SH-SY5Y (cell line): ENCODE results near the gene EDIL3.

Experiments used
- GATA2 ChIP-seq: IDR thresholded peaks from 2 replicates; pipeline ENCODE4 v1.6.1; 2011; ENCODE audit warnings: mild to moderate bottlenecking, low read depth, low read length
- GATA3 ChIP-seq: IDR thresholded peaks from 2 replicates; pipeline ENCODE4 v1.6.1; 2011; ENCODE audit warnings: low read depth, mild to moderate bottlenecking, low read length, moderate library complexity

Gene EDIL3

GRCh38 chr5:83914662-83915418 is 469.8 kb downstream of the EDIL3 start:
- TF ChIP-seq GATA2 (no peak), GATA3 (no peak)

DNA sequence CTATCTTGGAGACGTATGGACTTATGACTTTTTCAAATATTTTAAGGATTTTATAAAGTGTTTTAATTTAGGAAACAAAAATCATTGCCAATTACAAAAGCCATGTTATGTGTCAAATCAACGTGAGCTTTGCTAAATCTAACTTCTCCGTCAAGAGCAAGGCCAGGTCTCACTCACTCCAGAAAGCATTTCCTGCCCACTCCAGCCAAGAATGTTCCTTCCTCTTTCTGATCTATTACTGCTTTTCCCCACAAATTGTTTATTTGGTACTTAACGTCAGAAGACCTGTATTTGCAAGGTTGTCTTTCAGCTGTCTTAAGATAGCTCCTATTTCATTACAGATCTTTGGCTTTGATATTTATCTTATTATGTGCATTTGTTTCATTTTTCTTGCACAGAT is 470.5 kb downstream of the EDIL3 start:
- TF ChIP-seq GATA2: no peak
- TF ChIP-seq GATA3: no peak

DNA sequence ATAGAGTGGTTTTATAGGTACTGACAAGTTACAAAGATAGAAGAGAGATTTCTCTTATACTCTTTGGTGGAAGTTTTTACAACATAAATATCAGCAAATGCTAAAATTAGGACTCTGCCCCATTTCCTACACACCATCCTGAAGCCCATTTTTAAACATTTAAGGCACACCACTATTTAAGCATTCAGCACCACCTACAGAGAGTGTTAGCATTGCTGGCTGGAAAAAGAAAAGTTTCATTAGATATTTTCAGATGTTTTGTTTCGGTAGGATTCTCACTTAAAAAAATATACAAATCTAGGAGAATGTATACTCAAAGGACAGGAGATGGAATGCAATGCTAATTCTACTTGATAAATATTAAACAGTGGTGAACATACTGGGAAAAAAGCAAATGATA is 471.1 kb downstream of the EDIL3 start:
- no peak for TF ChIP-seq GATA2
- no peak for TF ChIP-seq GATA3

DNA sequence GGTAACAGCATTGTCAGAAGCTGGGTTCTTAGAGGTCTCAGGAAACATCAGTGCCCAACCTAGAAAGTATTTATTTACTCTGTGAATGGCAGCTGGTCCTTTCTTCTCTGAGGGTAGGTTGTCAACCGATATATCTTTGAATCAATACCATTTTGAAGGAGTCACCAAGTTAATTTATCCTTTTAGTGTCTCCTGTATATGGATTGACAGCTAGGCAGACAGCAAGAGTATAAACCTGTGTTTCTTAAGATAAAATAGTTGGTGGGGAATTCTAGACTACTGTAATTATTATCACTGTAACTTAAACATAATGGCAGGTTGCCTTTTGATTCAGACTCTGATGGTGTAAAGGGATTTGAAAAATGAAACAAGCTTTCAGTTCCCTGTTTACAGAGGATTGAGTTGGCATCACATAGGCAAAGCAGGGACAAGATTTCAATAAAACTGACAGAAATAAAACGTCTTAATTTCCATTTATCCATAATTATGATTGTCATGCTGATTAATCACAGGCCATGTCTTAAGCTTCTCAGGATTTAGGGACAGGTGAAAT is 473.2 kb downstream of the EDIL3 start:
- no peak for TF ChIP-seq GATA2
- no peak for TF ChIP-seq GATA3

DNA sequence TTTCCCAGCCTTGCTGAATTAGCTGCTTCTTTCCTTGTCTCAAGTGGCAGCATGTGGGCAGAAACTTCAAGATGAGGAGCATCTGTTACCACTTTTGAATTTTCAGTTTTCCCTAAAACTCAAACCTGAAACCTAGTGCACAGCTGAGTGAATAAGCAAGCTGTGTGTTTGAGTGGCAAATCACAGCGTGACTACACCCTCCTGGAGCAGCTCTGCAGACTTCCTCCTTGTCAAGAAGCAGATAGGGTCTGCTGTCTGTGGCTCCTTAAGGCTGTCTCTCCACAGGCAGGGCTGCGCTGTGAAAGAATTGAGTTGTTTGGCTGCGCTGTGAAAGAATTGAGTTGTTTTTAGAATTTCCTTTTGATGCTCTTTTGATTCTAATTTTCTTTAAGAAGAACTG is 484.4 kb downstream of the EDIL3 start:
- TF ChIP-seq GATA3 (no peak), GATA2 (no peak)

DNA sequence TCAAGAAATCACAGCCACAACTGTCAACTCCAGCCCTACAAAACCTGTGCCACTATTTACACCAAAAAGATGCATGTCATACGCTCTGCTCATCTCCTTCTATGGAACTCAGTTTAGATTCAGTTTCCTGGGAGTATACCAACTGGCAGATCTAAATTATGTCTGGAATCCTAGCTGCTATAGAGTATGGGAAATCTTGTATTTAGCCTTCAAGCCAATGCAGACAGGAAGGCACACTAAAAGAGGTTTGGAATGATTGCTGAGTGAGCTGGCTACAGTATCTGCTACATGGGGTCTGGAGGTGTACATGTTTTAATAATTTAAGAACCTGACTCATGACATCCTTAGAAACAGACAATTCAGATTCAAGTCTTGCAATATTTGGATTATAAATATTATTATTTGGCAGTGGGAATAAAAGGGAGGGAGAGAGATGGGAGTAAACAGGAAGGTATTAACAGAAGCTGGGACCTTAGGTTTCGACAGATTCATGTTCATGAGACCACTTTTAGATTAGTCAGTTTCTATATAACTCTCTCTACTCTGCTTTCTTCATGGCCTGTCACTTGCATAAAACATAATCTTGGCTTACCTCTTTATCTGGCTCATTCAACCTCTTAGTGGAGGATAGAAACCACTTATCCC is 485.2 kb downstream of the EDIL3 start:
- TF ChIP-seq GATA2 (no peak), GATA3 (no peak)

DNA sequence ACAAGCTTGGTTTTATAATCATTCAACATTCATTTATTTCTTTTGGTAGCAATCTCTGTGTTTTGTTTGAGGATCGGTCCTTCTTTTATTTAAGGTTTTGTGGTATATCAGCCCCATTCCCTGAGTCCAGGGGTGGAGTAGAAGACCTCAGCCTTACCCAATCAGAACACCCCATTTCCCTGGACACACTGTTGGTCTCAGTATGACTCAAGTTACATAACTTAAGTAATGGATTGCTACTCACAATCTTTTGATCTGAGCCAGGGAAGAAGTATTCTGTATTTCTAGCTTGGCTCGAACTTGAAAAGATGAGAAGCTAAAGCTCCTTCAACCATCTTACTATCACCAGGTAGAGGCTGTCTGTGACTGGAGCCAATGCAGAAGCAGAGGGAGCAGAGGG is 488.8 kb downstream of the EDIL3 start:
- TF ChIP-seq GATA3 (no peak), GATA2 (no peak)

- TF ChIP-seq GATA3: no peak
- TF ChIP-seq GATA2: no peak
Measured at GRCh38 chr5:83891261-83891660, 493.4 kb downstream of the EDIL3 start.
